K562 (cell line): ENCODE results near the gene CEBPE. TPM values are rescaled to one million over a fixed set of nuclear protein-coding genes. Genes with fewer than 3 reads are reported as not detected.

Source experiments
- ARID4B ChIP-seq: sonication (generic); formaldehyde crosslinking; IDR thresholded peaks from 2 replicates; pipeline ENCODE4 v1.8.0; 2022; ENCODE audit warnings: mild to moderate bottlenecking, missing genetic modification reagents
- CBX3 ChIP-seq, 2 experiments: IDR thresholded peaks; 1 replicate in 1 of 2; 2 replicates in 1 of 2; pipeline ENCODE4 v1.6.1; 2012; ENCODE audit warnings: inconsistent platforms in 2 of 2, low read length in 2 of 2, borderline replicate concordance in 1 of 2, control low read depth in 1 of 2
- ETV6 ChIP-seq, 3 experiments: fragments of 150-350 bp in 1 of 3; sonication (generic) in 1 of 3; formaldehyde crosslinking in 1 of 3; IDR thresholded peaks; 2 replicates each; pipeline versions ENCODE4 v1.6.1 to v1.8.0; 2014 to 2022; ENCODE audit warnings: borderline replicate concordance in 2 of 3, low read depth in 2 of 3, antibody characterized with exemption in 1 of 3, low read length in 1 of 3, mild to moderate bottlenecking in 1 of 3, missing genetic modification reagents in 1 of 3
- HNRNPUL1 ChIP-seq: fragments of 200-400 bp; formaldehyde crosslinking; IDR thresholded peaks from 2 replicates; pipeline ENCODE4 v1.6.1; 2017; ENCODE audit warnings: low read length
- KDM2B ChIP-seq: fragments of 250-450 bp; sonication (Bioruptor Pico); IDR thresholded peaks from 2 replicates; pipeline ENCODE4 v1.8.0; 2021; ENCODE audit warnings: mild to moderate bottlenecking, moderate library complexity
- MEF2A ChIP-seq: IDR thresholded peaks from 2 replicates; pipeline ENCODE4 v1.6.1; 2011; ENCODE audit warnings: low read depth, mild to moderate bottlenecking, low read length, moderate library complexity; ENCODE audit not compliant: control insufficient read depth
- NCOR1 ChIP-seq: fragments of 450-650 bp; IDR thresholded peaks from 2 replicates; pipeline ENCODE4 v1.6.1; 2016; ENCODE audit warnings: mild to moderate bottlenecking, moderate library complexity
- NFRKB ChIP-seq: fragments of 450-650 bp; IDR thresholded peaks from 2 replicates; pipeline ENCODE4 v1.6.1; 2016; ENCODE audit warnings: low read depth
- RNF219 ChIP-seq: fragments of 250-450 bp; sonication (Bioruptor Pico); IDR thresholded peaks from 2 replicates; pipeline ENCODE4 v1.5.0; 2022; ENCODE audit warnings: mild to moderate bottlenecking
- ZBTB40 ChIP-seq, 2 experiments: fragments of 450-650 bp in 1 of 2; sonication (generic) in 1 of 2; formaldehyde crosslinking in 1 of 2; IDR thresholded peaks; 2 replicates each; pipeline versions ENCODE4 v1.7.1 to v1.9.0; 2016 to 2022; ENCODE audit warnings: inconsistent platforms in 1 of 2, mild to moderate bottlenecking in 1 of 2, missing genetic modification reagents in 1 of 2
- polyA plus RNA-seq, 8 experiments: library from polyadenylated mRNA; depleted of rRNA in 4 of 8; stranded (reverse) in 5 of 8; unstranded in 3 of 8; fragments of >200 nt; fragmentation: Nextera tagmentation in 2 of 8; fragmentation: Illumina TruSeq in 1 of 8; extraction: Ambion mirVana in 2 of 8; extraction: Trizol in 1 of 8; gene quantifications; 2 replicates each; pipeline versions ENCODE4 v1.2.1 to v1.2.3, GENCODE V29; 2011 to 2014; ENCODE audit warnings: inconsistent platforms in 1 of 8, missing spikeins in 1 of 8
- total RNA-seq, 7 experiments: library from RNA; depleted of rRNA in 6 of 7; stranded (reverse); fragments of >200 nt in 6 of 7; fragmentation: Illumina TruSeq in 2 of 7; extraction: Trizol in 2 of 7; gene quantifications; 2 replicates each; pipeline versions ENCODE4 v1.2.1 to v1.2.3, GENCODE V29; 2011 to 2021; ENCODE audit warnings: low replicate concordance in 1 of 7

The CEBPE gene
- total and polyA plus RNA-seq, 9 of the 15 experiments (the other 6 are each of a cell fraction or from before 2014, with no cell fraction given): 0.09 to 0.15 (median 0.13) TPM; not detected in 6

- no peak for TF ChIP-seq RNF219 (CRISPR knock-in tag)
- no peak for TF ChIP-seq ARID4B
- TF ChIP-seq MEF2A: no peak
- no peak for TF ChIP-seq NFRKB
- TF ChIP-seq HNRNPUL1: no peak
- TF ChIP-seq ETV6 (IDR thresholded peaks at IDR 0.05; ENCODE audit: borderline replicate concordance in 1 of 2, low read depth in 2 of 2, low read length in 1 of 2): no peak
- TF ChIP-seq ETV6 (CRISPR knock-in tag; IDR thresholded peaks at IDR 0.05; ENCODE audit: borderline replicate concordance): no peak
- 0 out of 2 replicates have a peak, but pooled peaks have one; percentile 46 for TF ChIP-seq ZBTB40 (IDR thresholded peaks at IDR 0.05)
- no peak for TF ChIP-seq ZBTB40 (CRISPR knock-in tag; IDR thresholded peaks at IDR 0.05)
- TF ChIP-seq KDM2B (CRISPR knock-in tag): no peak
- TF ChIP-seq NCOR1: no peak
- TF ChIP-seq CBX3 (IDR thresholded peaks at IDR 0.05; ENCODE audit: borderline replicate concordance in 1 of 2, low read length in 2 of 2): no peak
Observed at GRCh38 chr14:23154964-23155587, 36.0 kb upstream of the CEBPE start (continued).
